ENCODE data around the gene SEC31B. TPM values are rescaled to one million over a fixed set of nuclear protein-coding genes. Genes with fewer than 3 reads are reported as not detected.

The SEC31B gene
- total and polyA plus RNA-seq, 2 experiments from 2014 or later, result 2.9 to 6.7 TPM

DNA sequence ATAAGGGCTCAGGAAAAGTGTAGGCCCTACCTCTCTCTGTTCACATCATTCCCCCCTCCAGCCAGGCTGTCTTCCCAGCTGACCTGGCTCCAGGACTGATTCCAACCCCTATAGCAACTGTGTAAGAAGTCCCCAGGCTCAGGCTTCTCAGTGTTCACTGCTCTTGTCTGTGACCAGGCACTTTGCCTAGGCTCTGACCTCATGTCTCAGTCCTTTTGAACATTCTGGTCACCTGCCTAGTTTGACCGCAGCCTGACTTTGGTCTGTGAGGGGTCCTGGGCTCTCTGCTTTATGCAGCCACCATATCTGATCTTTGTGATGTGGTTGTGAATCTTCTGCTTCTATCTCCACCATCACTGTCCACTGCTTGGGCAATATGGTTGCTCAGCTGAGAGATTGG is 40.6 kb upstream of the SEC31B start:
- Histone ChIP-seq H3K4me1 (ENCODE audit: insufficient read depth) (no peaks in the 10 kb centered on the region; the same call in 1 of the 2 replicates), H3F3A (replicated peaks; ENCODE audit: low read depth) (0 out of 2 replicates have a peak, but pooled peaks cover 10% of the 10 kb centered on the region), H3K9me2 (ENCODE audit: insufficient read depth) (no peaks in the 10 kb centered on the region), H3K27ac (ENCODE audit: low read depth) (no peak overlapping the region), H3K4me3 (no peak overlapping the region), H3K79me2 (replicated peaks; ENCODE audit: insufficient read depth) (no peaks in the 10 kb centered on the region), H2AFZ (no peak overlapping the region), H3K4me2 (no peak overlapping the region), H4K20me1 (replicated peaks; ENCODE audit: insufficient read depth) (peaks cover 6% of the 10 kb centered on the region), H3K36me3 (ENCODE audit: insufficient read depth) (no peaks in the 10 kb centered on the region), H3K27me3 (ENCODE audit: insufficient read depth) (peaks cover 41% of the 10 kb centered on the region)
- Mint-ChIP-seq H3K27ac (no peak overlapping the region), H3K27me3 (ENCODE audit: insufficient read depth, low read depth, poor library complexity) (peaks cover 28% of the 10 kb centered on the region), H3K36me3 (ENCODE audit: low read depth) (no peaks in the 10 kb centered on the region), H3K9me3 (peaks cover 3% of the 10 kb centered on the region; the same call in 2 of the 3 replicates), H3K4me1 (peaks cover 5% of the 10 kb centered on the region; the same call in 2 of the 3 replicates), H3K4me3 (no peak overlapping the region)
- DNase-seq (ENCODE audit: low spot score) (no peak), ATAC-seq (no peak)
- TF ChIP-seq POLR2AphosphoS5 (IDR thresholded peaks at IDR 0.05; ENCODE audit: low read depth) (no peak), STAT1 (IDR thresholded peaks at IDR 0.05; ENCODE audit: unreplicated experiment) (no peak), EZH2 (IDR thresholded peaks at IDR 0.05; ENCODE audit: low read depth, unreplicated experiment) (no peak), ZNF114 (CRISPR knock-in tag; IDR thresholded peaks at IDR 0.05) (no peak), NANOG (IDR thresholded peaks at IDR 0.05; ENCODE audit: borderline replicate concordance) (no peak), EZH2phosphoT487 (IDR thresholded peaks at IDR 0.05; ENCODE audit: unreplicated experiment) (no peak), CREB1 (CRISPR knock-in tag; IDR thresholded peaks at IDR 0.05; ENCODE audit: low read depth) (no peak), ZNF331 (CRISPR knock-in tag; IDR thresholded peaks at IDR 0.05; ENCODE audit: low read depth) (no peak), JUNB (IDR thresholded peaks at IDR 0.05; ENCODE audit: unreplicated experiment) (no peak)
- TF ChIP-seq, protein P1, sequence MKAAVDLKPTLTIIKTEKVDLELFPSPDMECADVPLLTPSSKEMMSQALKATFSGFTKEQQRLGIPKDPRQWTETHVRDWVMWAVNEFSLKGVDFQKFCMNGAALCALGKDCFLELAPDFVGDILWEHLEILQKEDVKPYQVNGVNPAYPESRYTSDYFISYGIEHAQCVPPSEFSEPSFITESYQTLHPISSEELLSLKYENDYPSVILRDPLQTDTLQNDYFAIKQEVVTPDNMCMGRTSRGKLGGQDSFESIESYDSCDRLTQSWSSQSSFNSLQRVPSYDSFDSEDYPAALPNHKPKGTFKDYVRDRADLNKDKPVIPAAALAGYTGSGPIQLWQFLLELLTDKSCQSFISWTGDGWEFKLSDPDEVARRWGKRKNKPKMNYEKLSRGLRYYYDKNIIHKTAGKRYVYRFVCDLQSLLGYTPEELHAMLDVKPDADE (IDR thresholded peaks at IDR 0.05), result no peak
- TF ChIP-seq, protein P2, sequence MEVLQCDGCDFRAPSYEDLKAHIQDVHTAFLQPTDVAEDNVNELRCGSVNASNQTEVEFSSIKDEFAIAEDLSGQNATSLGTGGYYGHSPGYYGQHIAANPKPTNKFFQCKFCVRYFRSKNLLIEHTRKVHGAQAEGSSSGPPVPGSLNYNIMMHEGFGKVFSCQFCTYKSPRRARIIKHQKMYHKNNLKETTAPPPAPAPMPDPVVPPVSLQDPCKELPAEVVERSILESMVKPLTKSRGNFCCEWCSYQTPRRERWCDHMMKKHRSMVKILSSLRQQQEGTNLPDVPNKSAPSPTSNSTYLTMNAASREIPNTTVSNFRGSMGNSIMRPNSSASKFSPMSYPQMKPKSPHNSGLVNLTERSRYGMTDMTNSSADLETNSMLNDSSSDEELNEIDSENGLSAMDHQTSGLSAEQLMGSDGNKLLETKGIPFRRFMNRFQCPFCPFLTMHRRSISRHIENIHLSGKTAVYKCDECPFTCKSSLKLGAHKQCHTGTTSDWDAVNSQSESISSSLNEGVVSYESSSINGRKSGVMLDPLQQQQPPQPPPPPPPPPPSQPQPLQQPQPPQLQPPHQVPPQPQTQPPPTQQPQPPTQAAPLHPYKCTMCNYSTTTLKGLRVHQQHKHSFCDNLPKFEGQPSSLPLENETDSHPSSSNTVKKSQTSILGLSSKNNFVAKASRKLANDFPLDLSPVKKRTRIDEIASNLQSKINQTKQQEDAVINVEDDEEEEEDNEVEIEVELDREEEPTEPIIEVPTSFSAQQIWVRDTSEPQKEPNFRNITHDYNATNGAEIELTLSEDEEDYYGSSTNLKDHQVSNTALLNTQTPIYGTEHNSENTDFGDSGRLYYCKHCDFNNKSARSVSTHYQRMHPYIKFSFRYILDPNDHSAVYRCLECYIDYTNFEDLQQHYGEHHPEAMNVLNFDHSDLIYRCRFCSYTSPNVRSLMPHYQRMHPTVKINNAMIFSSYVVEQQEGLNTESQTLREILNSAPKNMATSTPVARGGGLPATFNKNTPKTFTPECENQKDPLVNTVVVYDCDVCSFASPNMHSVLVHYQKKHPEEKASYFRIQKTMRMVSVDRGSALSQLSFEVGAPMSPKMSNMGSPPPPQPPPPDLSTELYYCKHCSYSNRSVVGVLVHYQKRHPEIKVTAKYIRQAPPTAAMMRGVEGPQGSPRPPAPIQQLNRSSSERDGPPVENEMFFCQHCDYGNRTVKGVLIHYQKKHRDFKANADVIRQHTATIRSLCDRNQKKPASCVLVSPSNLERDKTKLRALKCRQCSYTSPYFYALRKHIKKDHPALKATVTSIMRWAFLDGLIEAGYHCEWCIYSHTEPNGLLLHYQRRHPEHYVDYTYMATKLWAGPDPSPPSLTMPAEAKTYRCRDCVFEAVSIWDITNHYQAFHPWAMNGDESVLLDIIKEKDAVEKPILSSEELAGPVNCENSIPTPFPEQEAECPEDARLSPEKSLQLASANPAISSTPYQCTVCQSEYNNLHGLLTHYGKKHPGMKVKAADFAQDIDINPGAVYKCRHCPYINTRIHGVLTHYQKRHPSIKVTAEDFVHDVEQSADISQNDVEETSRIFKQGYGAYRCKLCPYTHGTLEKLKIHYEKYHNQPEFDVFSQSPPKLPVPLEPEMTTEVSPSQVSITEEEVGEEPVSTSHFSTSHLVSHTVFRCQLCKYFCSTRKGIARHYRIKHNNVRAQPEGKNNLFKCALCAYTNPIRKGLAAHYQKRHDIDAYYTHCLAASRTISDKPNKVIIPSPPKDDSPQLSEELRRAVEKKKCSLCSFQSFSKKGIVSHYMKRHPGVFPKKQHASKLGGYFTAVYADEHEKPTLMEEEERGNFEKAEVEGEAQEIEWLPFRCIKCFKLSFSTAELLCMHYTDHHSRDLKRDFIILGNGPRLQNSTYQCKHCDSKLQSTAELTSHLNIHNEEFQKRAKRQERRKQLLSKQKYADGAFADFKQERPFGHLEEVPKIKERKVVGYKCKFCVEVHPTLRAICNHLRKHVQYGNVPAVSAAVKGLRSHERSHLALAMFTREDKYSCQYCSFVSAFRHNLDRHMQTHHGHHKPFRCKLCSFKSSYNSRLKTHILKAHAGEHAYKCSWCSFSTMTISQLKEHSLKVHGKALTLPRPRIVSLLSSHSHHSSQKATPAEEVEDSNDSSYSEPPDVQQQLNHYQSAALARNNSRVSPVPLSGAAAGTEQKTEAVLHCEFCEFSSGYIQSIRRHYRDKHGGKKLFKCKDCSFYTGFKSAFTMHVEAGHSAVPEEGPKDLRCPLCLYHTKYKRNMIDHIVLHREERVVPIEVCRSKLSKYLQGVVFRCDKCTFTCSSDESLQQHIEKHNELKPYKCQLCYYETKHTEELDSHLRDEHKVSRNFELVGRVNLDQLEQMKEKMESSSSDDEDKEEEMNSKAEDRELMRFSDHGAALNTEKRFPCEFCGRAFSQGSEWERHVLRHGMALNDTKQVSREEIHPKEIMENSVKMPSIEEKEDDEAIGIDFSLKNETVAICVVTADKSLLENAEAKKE (CRISPR knock-in tag; IDR thresholded peaks at IDR 0.05), result no peak
- TF ChIP-seq, protein P3, sequence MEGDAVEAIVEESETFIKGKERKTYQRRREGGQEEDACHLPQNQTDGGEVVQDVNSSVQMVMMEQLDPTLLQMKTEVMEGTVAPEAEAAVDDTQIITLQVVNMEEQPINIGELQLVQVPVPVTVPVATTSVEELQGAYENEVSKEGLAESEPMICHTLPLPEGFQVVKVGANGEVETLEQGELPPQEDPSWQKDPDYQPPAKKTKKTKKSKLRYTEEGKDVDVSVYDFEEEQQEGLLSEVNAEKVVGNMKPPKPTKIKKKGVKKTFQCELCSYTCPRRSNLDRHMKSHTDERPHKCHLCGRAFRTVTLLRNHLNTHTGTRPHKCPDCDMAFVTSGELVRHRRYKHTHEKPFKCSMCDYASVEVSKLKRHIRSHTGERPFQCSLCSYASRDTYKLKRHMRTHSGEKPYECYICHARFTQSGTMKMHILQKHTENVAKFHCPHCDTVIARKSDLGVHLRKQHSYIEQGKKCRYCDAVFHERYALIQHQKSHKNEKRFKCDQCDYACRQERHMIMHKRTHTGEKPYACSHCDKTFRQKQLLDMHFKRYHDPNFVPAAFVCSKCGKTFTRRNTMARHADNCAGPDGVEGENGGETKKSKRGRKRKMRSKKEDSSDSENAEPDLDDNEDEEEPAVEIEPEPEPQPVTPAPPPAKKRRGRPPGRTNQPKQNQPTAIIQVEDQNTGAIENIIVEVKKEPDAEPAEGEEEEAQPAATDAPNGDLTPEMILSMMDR (conservative IDR thresholded peaks at IDR 0.05; ENCODE audit: low read depth in 2 of 2), result no peak
- TF ChIP-seq, protein P4, sequence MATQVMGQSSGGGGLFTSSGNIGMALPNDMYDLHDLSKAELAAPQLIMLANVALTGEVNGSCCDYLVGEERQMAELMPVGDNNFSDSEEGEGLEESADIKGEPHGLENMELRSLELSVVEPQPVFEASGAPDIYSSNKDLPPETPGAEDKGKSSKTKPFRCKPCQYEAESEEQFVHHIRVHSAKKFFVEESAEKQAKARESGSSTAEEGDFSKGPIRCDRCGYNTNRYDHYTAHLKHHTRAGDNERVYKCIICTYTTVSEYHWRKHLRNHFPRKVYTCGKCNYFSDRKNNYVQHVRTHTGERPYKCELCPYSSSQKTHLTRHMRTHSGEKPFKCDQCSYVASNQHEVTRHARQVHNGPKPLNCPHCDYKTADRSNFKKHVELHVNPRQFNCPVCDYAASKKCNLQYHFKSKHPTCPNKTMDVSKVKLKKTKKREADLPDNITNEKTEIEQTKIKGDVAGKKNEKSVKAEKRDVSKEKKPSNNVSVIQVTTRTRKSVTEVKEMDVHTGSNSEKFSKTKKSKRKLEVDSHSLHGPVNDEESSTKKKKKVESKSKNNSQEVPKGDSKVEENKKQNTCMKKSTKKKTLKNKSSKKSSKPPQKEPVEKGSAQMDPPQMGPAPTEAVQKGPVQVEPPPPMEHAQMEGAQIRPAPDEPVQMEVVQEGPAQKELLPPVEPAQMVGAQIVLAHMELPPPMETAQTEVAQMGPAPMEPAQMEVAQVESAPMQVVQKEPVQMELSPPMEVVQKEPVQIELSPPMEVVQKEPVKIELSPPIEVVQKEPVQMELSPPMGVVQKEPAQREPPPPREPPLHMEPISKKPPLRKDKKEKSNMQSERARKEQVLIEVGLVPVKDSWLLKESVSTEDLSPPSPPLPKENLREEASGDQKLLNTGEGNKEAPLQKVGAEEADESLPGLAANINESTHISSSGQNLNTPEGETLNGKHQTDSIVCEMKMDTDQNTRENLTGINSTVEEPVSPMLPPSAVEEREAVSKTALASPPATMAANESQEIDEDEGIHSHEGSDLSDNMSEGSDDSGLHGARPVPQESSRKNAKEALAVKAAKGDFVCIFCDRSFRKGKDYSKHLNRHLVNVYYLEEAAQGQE (IDR thresholded peaks at IDR 0.05; ENCODE audit: unreplicated experiment), result no peak
